Bronchial epithelial cell (primary cell): ENCODE measurements around the gene NRIP1. TPM values are rescaled to one million over a fixed set of nuclear protein-coding genes. Genes with fewer than 3 reads are reported as not detected.

Experiments used
- DNase-seq: peaks from one replicate; pipeline ENCODE4 v3.0.0-alpha.2; 2010; ENCODE audit warnings: low read depth
- FAIRE-seq: peaks from 2 replicates; lab custom pipeline; 2011; peaks lifted over from hg19 to GRCh38; lab: Jason Lieb, UNC
- H3K27me3 ChIP-seq: 2 replicates; pipeline ENCODE4 v1.5.1; 2011; ENCODE audit warnings: low read length; ENCODE audit not compliant: control insufficient read depth, insufficient read depth
- H3K36me3 ChIP-seq: 2 replicates; pipeline ENCODE4 v1.5.1; 2011; ENCODE audit warnings: low read length; ENCODE audit not compliant: control insufficient read depth, insufficient read depth
- H3K4me3 ChIP-seq: 2 replicates; pipeline ENCODE4 v1.5.1; 2011; ENCODE audit warnings: mild to moderate bottlenecking, low read depth, low read length, control low read depth
- total RNA-seq: library from RNA; depleted of rRNA; stranded (reverse); fragments of >200 nt; gene quantifications from 2 replicates; pipeline ENCODE4 v1.2.1, GENCODE V29; 2014
- TF ChIP-seq, protein P1 (sequence below): IDR thresholded peaks from 2 replicates; pipeline ENCODE4 v1.5.1; 2011; ENCODE audit warnings: mild to moderate bottlenecking, moderate library complexity, low read length, control low read depth, inconsistent platforms; ENCODE audit not compliant: insufficient read depth, severe bottlenecking

The NRIP1 gene
- total RNA-seq, 1 donor from 2014 or later = 64.0 TPM

DNA sequence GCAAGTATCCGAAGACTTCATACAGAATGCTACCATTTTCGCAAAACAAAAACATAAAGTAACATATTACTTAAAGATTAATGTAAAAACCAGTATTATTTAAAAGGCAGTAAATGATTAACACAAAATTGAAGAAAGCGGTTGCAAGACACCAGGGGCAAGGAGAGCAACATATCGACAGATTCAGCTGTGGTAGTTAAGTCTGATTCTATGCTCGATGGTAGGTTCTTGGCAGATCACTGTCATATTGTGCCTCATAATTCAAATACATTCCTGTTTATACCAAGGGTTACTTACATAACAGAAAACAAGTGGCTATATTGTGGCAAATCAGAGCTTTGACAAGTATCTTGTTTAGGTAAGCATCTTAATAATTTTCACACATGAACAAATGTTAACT, 37.7 kb downstream of the NRIP1 start:
- no peak overlapping the region for H3K4me3 ChIP-seq
- peaks cover 3% of the 10 kb centered on the region for H3K36me3 ChIP-seq
- no peak for DNase-seq
- FAIRE-seq = no peak
- TF ChIP-seq, protein P1, sequence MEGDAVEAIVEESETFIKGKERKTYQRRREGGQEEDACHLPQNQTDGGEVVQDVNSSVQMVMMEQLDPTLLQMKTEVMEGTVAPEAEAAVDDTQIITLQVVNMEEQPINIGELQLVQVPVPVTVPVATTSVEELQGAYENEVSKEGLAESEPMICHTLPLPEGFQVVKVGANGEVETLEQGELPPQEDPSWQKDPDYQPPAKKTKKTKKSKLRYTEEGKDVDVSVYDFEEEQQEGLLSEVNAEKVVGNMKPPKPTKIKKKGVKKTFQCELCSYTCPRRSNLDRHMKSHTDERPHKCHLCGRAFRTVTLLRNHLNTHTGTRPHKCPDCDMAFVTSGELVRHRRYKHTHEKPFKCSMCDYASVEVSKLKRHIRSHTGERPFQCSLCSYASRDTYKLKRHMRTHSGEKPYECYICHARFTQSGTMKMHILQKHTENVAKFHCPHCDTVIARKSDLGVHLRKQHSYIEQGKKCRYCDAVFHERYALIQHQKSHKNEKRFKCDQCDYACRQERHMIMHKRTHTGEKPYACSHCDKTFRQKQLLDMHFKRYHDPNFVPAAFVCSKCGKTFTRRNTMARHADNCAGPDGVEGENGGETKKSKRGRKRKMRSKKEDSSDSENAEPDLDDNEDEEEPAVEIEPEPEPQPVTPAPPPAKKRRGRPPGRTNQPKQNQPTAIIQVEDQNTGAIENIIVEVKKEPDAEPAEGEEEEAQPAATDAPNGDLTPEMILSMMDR = no peak
- no peaks in the 10 kb centered on the region for H3K27me3 ChIP-seq

DNA sequence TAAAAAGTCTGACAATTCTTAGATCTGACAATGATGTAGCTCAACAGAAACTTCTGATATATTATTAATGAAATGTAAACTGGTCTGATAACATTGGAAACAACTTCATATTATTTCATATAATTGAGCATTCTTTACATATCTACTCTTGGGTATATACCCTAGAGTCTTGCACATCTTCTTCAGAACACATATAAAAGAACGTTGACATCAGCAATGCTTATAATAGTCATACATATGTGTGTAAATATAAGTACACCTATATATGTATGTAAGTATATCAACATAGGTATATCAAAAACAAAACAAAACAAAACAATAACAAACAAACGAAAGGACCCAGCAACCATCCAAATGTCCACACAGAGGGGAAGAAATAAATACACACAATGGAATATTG, 38.4 kb downstream of the NRIP1 start:
- Histone ChIP-seq H3K36me3 (peaks cover 1% of the 10 kb centered on the region), H3K27me3 (no peaks in the 10 kb centered on the region), H3K4me3 (no peak overlapping the region)
- TF ChIP-seq, protein P1 = no peak
- FAIRE-seq (no peak), DNase-seq (no peak)

GRCh38 chr21:15023776-15024175, 41.0 kb downstream of the NRIP1 start:
- Histone ChIP-seq H3K4me3 (no peak overlapping the region), H3K27me3 (no peaks in the 10 kb centered on the region), H3K36me3 (no peaks in the 10 kb centered on the region)
- TF ChIP-seq, protein P1 = no peak
- DNase-seq (no peak), FAIRE-seq (no peak)

GRCh38 chr21:15022608-15023261, 42.1 kb downstream of the NRIP1 start:
- Histone ChIP-seq H3K36me3 (no peaks in the 10 kb centered on the region), H3K4me3 (no peak overlapping the region), H3K27me3 (no peaks in the 10 kb centered on the region)
- TF ChIP-seq, protein P1 = no peak
- DNase-seq = peak; percentile 40
- FAIRE-seq = no peak

GRCh38 chr21:15020797-15021196, 44.0 kb downstream of the NRIP1 start:
- DNase-seq (no peak), FAIRE-seq (no peak)
- no peaks in the 10 kb centered on the region for H3K36me3 ChIP-seq
- TF ChIP-seq, protein P1 = no peak
- H3K27me3 ChIP-seq = no peaks in the 10 kb centered on the region
- no peak overlapping the region for H3K4me3 ChIP-seq

DNA sequence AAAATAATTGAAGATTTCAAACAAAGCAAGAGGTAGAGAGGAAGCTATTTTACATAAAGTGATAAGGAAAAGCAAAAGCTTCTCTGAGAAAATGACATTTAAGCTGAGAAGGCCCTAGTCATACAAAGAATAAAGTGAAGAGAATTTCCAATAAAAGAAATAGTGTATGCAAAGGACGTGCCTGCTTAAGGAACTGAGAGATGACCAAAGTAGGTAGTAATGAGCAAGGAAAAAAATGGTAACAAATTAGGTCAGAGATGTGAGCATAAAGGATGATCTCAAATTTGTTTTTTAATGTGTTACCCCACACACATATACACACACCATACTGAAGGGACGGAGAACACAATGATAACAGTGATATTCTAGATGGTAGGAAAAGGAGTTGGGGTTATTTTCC, 46.4 kb downstream of the NRIP1 start:
- TF ChIP-seq, protein P1 = no peak
- H3K27me3 ChIP-seq = no peaks in the 10 kb centered on the region
- no peak for DNase-seq
- no peaks in the 10 kb centered on the region for H3K36me3 ChIP-seq
- no peak for FAIRE-seq
- H3K4me3 ChIP-seq = no peak overlapping the region
